HEK293 (cell line): ENCODE results near the gene LIN7C.

ENCODE experiments used
- CTCF ChIA-PET: fragments of 350-600 bp; formaldehyde crosslinking; extraction: SDS; loops from one replicate; lab custom pipeline; 2021; ENCODE audit warnings: antibody characterized with exemption; lab: Yijun Ruan, JAX
- POLR2A ChIA-PET: fragments of 300-600 bp; formaldehyde crosslinking; extraction: SDS; loops from one replicate; lab custom pipeline; 2020; ENCODE audit warnings: antibody characterized with exemption, inconsistent platforms; lab: Yijun Ruan, JAX
- H3K27ac ChIP-seq: fragments of 200-500 bp; sonication (Bioruptor generic); 2 replicates; pipeline ENCODE4 v1.5.1; 2014; ENCODE audit warnings: low read depth, low read length, control low read depth, inconsistent platforms; ENCODE audit errors: extremely low read depth
- H3K36me3 ChIP-seq, 2 experiments: fragments of 200-500 bp in 1 of 2; sonication (Bioruptor generic) in 1 of 2; 1 replicate in 1 of 2; 2 replicates in 1 of 2; pipeline ENCODE4 v1.5.1; 2014 to 2017; ENCODE audit warnings: inconsistent platforms in 2 of 2, low read length in 2 of 2; ENCODE audit not compliant: control insufficient read depth in 2 of 2, insufficient read depth in 1 of 2
- H3K4me1 ChIP-seq: fragments of 200-500 bp; sonication (Bioruptor generic); 2 replicates; pipeline ENCODE4 v1.5.1; 2014; ENCODE audit warnings: mild to moderate bottlenecking, low read length, inconsistent platforms; ENCODE audit not compliant: control insufficient read depth, insufficient read depth
- H3K4me3 ChIP-seq: 2 replicates; pipeline ENCODE4 v1.5.1; 2011; ENCODE audit warnings: low read depth, mild to moderate bottlenecking, control low read depth, low read length, moderate library complexity
- H3K9me3 ChIP-seq: fragments of 200-500 bp; sonication (Bioruptor generic); 2 replicates; pipeline ENCODE4 v1.5.1; 2014; ENCODE audit warnings: low read depth, low read length, inconsistent platforms; ENCODE audit not compliant: control insufficient read depth, insufficient read depth
- BCL11A ChIP-seq: fragments of 450-650 bp; formaldehyde crosslinking; IDR thresholded peaks from 2 replicates; pipeline ENCODE4 v1.5.1; 2016; ENCODE audit warnings: low read depth, missing biosample characterization, missing genetic modification characterization
- EGR2 ChIP-seq: fragments of 450-650 bp; formaldehyde crosslinking; IDR thresholded peaks from 2 replicates; pipeline ENCODE4 v1.5.1; 2016; ENCODE audit warnings: low read depth, missing biosample characterization, missing genetic modification characterization
- FEZF1 ChIP-seq: fragments of 450-650 bp; formaldehyde crosslinking; IDR thresholded peaks from 2 replicates; pipeline ENCODE4 v1.5.1; 2016; ENCODE audit warnings: missing biosample characterization, missing genetic modification characterization
- KLF7 ChIP-seq: fragments of 450-650 bp; formaldehyde crosslinking; IDR thresholded peaks from 2 replicates; pipeline ENCODE4 v1.5.1; 2016; ENCODE audit warnings: missing biosample characterization, missing genetic modification characterization, borderline replicate concordance
- KLF9 ChIP-seq: fragments of 450-650 bp; formaldehyde crosslinking; IDR thresholded peaks from 2 replicates; pipeline ENCODE4 v1.5.1; 2016; ENCODE audit warnings: missing biosample characterization, missing genetic modification characterization, low read depth
- PRDM1 ChIP-seq: fragments of 450-650 bp; formaldehyde crosslinking; IDR thresholded peaks from 2 replicates; pipeline ENCODE4; 2016; ENCODE audit warnings: missing biosample characterization, missing genetic modification characterization
- ZBTB48 ChIP-seq: fragments of 450-650 bp; formaldehyde crosslinking; IDR thresholded peaks from 2 replicates; pipeline ENCODE4 v1.5.1; 2016; ENCODE audit warnings: missing biosample characterization, missing genetic modification characterization
- ZBTB8A ChIP-seq: fragments of 450-650 bp; formaldehyde crosslinking; IDR thresholded peaks from 2 replicates; pipeline ENCODE4 v1.5.1; 2016; ENCODE audit warnings: missing biosample characterization, missing genetic modification characterization
- ZIC2 ChIP-seq: fragments of 450-650 bp; formaldehyde crosslinking; IDR thresholded peaks from 2 replicates; pipeline ENCODE4 v1.5.1; 2016; ENCODE audit warnings: missing biosample characterization, missing genetic modification characterization
- ZNF121 ChIP-seq: fragments of 450-650 bp; formaldehyde crosslinking; IDR thresholded peaks from 2 replicates; pipeline ENCODE4 v1.5.1; 2016; ENCODE audit warnings: missing biosample characterization, missing genetic modification characterization
- ZNF146 ChIP-seq: fragments of 450-650 bp; formaldehyde crosslinking; IDR thresholded peaks from 2 replicates; pipeline ENCODE4 v1.5.1; 2016; ENCODE audit warnings: missing biosample characterization, missing genetic modification characterization
- ZNF155 ChIP-seq: fragments of 450-650 bp; formaldehyde crosslinking; IDR thresholded peaks from 2 replicates; pipeline ENCODE4 v1.5.1; 2016; ENCODE audit warnings: missing biosample characterization, missing genetic modification characterization
- ZNF16 ChIP-seq: fragments of 450-650 bp; formaldehyde crosslinking; IDR thresholded peaks from 2 replicates; pipeline ENCODE4 v1.5.1; 2016; ENCODE audit warnings: low read depth, missing biosample characterization, missing genetic modification characterization
- ZNF221 ChIP-seq: fragments of 450-650 bp; formaldehyde crosslinking; IDR thresholded peaks from 2 replicates; pipeline ENCODE4 v1.5.1; 2017; ENCODE audit warnings: missing biosample characterization, missing genetic modification characterization, borderline replicate concordance
- ZNF24 ChIP-seq: fragments of 450-650 bp; formaldehyde crosslinking; IDR thresholded peaks from 2 replicates; pipeline ENCODE4 v1.5.1; 2016; ENCODE audit warnings: missing biosample characterization, missing genetic modification characterization
- ZNF280D ChIP-seq: fragments of 450-650 bp; formaldehyde crosslinking; IDR thresholded peaks from 2 replicates; pipeline ENCODE4 v1.5.1; 2016; ENCODE audit warnings: missing biosample characterization, missing genetic modification characterization
- ZNF37A ChIP-seq: fragments of 450-650 bp; IDR thresholded peaks from 2 replicates; pipeline ENCODE4 v1.5.1; 2018; ENCODE audit warnings: missing biosample characterization, missing genetic modification characterization
- ZNF529 ChIP-seq: fragments of 450-650 bp; formaldehyde crosslinking; IDR thresholded peaks from 2 replicates; pipeline ENCODE4 v1.5.1; 2017; ENCODE audit warnings: missing genetic modification characterization, missing biosample characterization; ENCODE audit not compliant: insufficient replicate concordance
- ZNF548 ChIP-seq: fragments of 450-650 bp; formaldehyde crosslinking; IDR thresholded peaks from 2 replicates; pipeline ENCODE4 v1.5.1; 2016; ENCODE audit warnings: missing biosample characterization, missing genetic modification characterization
- ZNF629 ChIP-seq: fragments of 450-650 bp; formaldehyde crosslinking; IDR thresholded peaks from 2 replicates; pipeline ENCODE4 v1.5.1; 2017; ENCODE audit warnings: missing biosample characterization, missing genetic modification characterization
- ZNF660 ChIP-seq: fragments of 450-650 bp; IDR thresholded peaks from 2 replicates; pipeline ENCODE4 v1.5.1; 2018; ENCODE audit warnings: missing biosample characterization, mild to moderate bottlenecking, missing genetic modification characterization
- ZNF76 ChIP-seq: fragments of 450-650 bp; formaldehyde crosslinking; IDR thresholded peaks from 2 replicates; pipeline ENCODE4; 2016; ENCODE audit warnings: low read depth, missing biosample characterization, missing genetic modification characterization, borderline replicate concordance
- ZNF785 ChIP-seq: fragments of 450-650 bp; formaldehyde crosslinking; IDR thresholded peaks from 2 replicates; pipeline ENCODE4 v1.5.1; 2016; ENCODE audit warnings: missing biosample characterization, missing genetic modification characterization
- ZNF830 ChIP-seq: fragments of 450-650 bp; IDR thresholded peaks from 2 replicates; pipeline ENCODE4 v1.5.0; 2018; ENCODE audit warnings: missing biosample characterization, missing genetic modification characterization, low read depth, mild to moderate bottlenecking, moderate library complexity

LIN7C gene

GRCh38 chr11:27526535-27526934, 20.0 kb upstream of the LIN7C start:
- no peak overlapping the region for H3K27ac ChIP-seq
- H3K4me1 ChIP-seq: no peaks in the 10 kb centered on the region
- POLR2A ChIA-PET: no interaction called here
- H3K4me3 ChIP-seq: no peak overlapping the region
- no peak for TF ChIP-seq ZNF548 (tag by site-specific recombination)
- no peak for TF ChIP-seq FEZF1 (tag by site-specific recombination)
- no peak for TF ChIP-seq ZNF629 (tag by site-specific recombination)
- no peak for TF ChIP-seq ZBTB8A (tag by site-specific recombination)
- no peak for TF ChIP-seq ZNF16 (tag by site-specific recombination)
- TF ChIP-seq ZNF221: no peak
- TF ChIP-seq ZNF830 (tag by site-specific recombination): no peak
- CTCF ChIA-PET: interaction anchor here (0.5 to 0.7 kb wide), 3 partner anchors 40 to 859 kb away, joined by 3 read pairs; no protein-coding TSS in a partner anchor
- H3K36me3 ChIP-seq: no peaks in the 10 kb centered on the region
- no peaks in the 10 kb centered on the region for H3K9me3 ChIP-seq

GRCh38 chr11:27525824-27526516, 19.4 kb upstream of the LIN7C start:
- no peak for TF ChIP-seq ZNF280D
- TF ChIP-seq ZNF121 (tag by site-specific recombination): no peak
- TF ChIP-seq ZNF660 (tag by site-specific recombination): no peak
- TF ChIP-seq ZNF155 (tag by site-specific recombination): no peak
- TF ChIP-seq BCL11A (tag by site-specific recombination): no peak
- TF ChIP-seq ZNF785: no peak
- no peak for TF ChIP-seq ZNF146
- no peak for TF ChIP-seq KLF7 (tag by site-specific recombination)
- no peak for TF ChIP-seq KLF9 (tag by site-specific recombination)
- no peak for TF ChIP-seq ZIC2 (tag by site-specific recombination)
- no peak for TF ChIP-seq ZNF24 (tag by site-specific recombination)
- TF ChIP-seq ZNF529 (tag by site-specific recombination): no peak
- TF ChIP-seq ZBTB48 (tag by site-specific recombination): no peak
- TF ChIP-seq ZNF76 (tag by site-specific recombination): no peak
- TF ChIP-seq ZNF37A (tag by site-specific recombination): no peak
- no peak for TF ChIP-seq PRDM1 (tag by site-specific recombination)
- no peak for TF ChIP-seq EGR2 (tag by site-specific recombination)
- TF ChIP-seq, all 188 proteins: peak for 0
- ChIA-PET POLR2A (no interaction called here), CTCF (interaction anchor here (0.6 kb wide), 1 partner anchor 1574 kb away, joined by 4 read pairs; no protein-coding TSS in a partner anchor)
- Histone ChIP-seq H3K4me3 (no peak overlapping the region), H3K36me3 (no peaks in the 10 kb centered on the region), H3K4me1 (no peaks in the 10 kb centered on the region), H3K27ac (no peak overlapping the region), H3K9me3 (no peaks in the 10 kb centered on the region)
